Kidney (tissue), 14 donors: ENCODE measurements around the gene LRP1. TPM values are rescaled to one million over a fixed set of nuclear protein-coding genes. Genes with fewer than 3 reads are reported as not detected.

ENCODE experiments used
- DNase-seq, 5 donors: peaks; one replicate each; pipeline ENCODE4 v3.0.0-alpha.2; 2013 to 2020
- FAIRE-seq: peaks from 2 replicates; lab custom pipeline; 2012; peaks lifted over from hg19 to GRCh38; lab: Jason Lieb, UNC
- H3K27ac ChIP-seq, 2 donors: one replicate each; pipeline ENCODE4 v1.7.0; 2013; ENCODE audit warnings: low read depth in 2 of 2, low read length in 2 of 2, inconsistent platforms in 1 of 2
- H3K27me3 ChIP-seq: one replicate; pipeline ENCODE4 v1.7.1; 2013; ENCODE audit warnings: low read length, inconsistent platforms; ENCODE audit not compliant: control insufficient read depth, insufficient read depth
- H3K36me3 ChIP-seq, 3 donors: one replicate each; pipeline versions ENCODE4 v1.7.0 to v1.7.1; 2013; ENCODE audit warnings: low read length in 3 of 3, control low read depth in 1 of 3, inconsistent platforms in 1 of 3; ENCODE audit not compliant: insufficient read depth in 3 of 3, control insufficient read depth in 2 of 3
- H3K4me1 ChIP-seq, 3 donors: one replicate each; pipeline versions ENCODE4 v1.7.0 to v1.7.1; 2013; ENCODE audit warnings: low read length in 3 of 3, inconsistent platforms in 1 of 3, low read depth in 1 of 3; ENCODE audit not compliant: control insufficient read depth in 2 of 3, insufficient read depth in 2 of 3
- H3K4me3 ChIP-seq, 3 donors: one replicate each; pipeline versions ENCODE4 v1.7.0 to v1.8.1; 2013; ENCODE audit warnings: low read length in 3 of 3, control low read depth in 1 of 3, inconsistent platforms in 1 of 3
- H3K9ac ChIP-seq, 3 donors: one replicate each; pipeline versions ENCODE4 v1.7.0 to v1.7.1; 2013; ENCODE audit warnings: low read length in 3 of 3, control low read depth in 1 of 3, inconsistent platforms in 1 of 3
- H3K9me3 ChIP-seq, 3 donors: one replicate each; pipeline versions ENCODE4 v1.7.0 to v1.7.1; 2013; ENCODE audit warnings: low read length in 3 of 3, control low read depth in 1 of 3, inconsistent platforms in 1 of 3; ENCODE audit not compliant: control insufficient read depth in 2 of 3, insufficient read depth in 1 of 3
- CTCF ChIP-seq: IDR thresholded peaks from 3 replicates; pipeline ENCODE4 v1.5.1; 2012; ENCODE audit warnings: mild to moderate bottlenecking, moderate library complexity, borderline replicate concordance; ENCODE audit not compliant: insufficient read depth; ENCODE audit errors: extremely low read depth
- intact Hi-C: fragments of 100-400 bp; cut with DNase I; formaldehyde crosslinking; loops from one replicate; pipeline ENCODE4 v1.11.1; 2022
- polyA plus RNA-seq: library from polyadenylated mRNA; stranded (reverse); fragments of 350-450 nt; fragmentation: Illumina TruSeq; extraction: RNeasy Lipid Tissue Mini Kit (QIAGEN cat#74804); gene quantifications from one replicate; pipeline ENCODE4 v1.2.3, GENCODE V29; 2014; ENCODE audit warnings: low read depth, low replicate concordance; ENCODE audit not compliant: insufficient read depth
- total RNA-seq: library from RNA; stranded (reverse); fragmentation: NEBNext Ultra II Directional; extraction: Animal tissue kit (Norgen Biotek cat#: 25700); gene quantifications from one replicate; pipeline ENCODE4 v1.2.1, GENCODE V29; 2021
- donor health status: control.
- donor health status: control.
- donor health status: control.
- donor health status: control.
- donor health status: control.
- donor health status: DM: yes; HTN: yes; CAD: no.
- donor health status: Normal renal cell carcinoma (clear cell type).

Gene LRP1
- total and polyA plus RNA-seq, 2 donors from 2014 or later = 18.7 to 121 TPM

DNA sequence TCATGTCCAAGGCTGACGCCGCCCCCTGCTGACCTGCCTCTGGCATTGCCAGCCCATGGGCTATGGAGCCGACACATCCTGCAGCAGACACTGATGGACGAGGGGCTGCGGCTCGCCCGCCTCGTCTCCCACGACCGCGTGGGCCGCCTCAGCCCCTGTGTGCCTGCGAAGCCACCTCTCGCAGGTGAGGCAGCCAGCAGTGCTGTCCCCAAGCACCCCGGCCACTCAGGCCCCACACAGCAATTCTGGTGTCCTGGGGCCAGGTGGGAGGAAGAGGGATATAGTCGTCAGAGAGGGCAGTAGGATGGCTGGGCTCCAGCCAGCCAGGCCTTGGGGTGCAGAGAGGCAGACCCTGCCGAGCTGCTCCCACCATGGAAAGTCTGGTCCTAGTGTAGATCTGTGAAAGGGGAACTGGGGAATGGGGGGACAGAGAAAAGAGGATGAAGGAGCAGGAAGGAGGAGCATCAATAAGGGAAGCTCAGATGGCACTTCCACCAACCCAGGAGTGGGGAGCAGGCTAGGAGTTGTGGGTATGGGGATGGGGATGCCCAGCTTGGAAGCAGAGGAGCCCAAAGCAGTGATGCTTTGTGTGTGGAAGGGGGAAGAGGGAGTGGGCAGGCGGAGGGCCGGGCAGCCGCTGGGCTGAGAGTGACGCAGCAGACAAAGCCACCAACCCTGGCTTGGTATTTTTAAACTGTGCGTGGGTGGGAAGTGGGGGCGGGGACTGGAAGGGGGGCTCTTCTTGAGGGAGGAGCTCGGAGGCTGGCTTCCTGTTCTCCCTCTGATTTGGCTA, 34.7 kb upstream of the LRP1 start:
- no peaks in the 10 kb centered on the region for H3K27me3 ChIP-seq
- H3K9me3 ChIP-seq = no peaks in the 10 kb centered on the region
- DNase-seq (peak; percentile 79 to 95 (median 85)), FAIRE-seq (no peak)
- H3K27ac ChIP-seq = peak overlapping the region; percentile 63 to 82
- intact Hi-C loops = no loop called here
- no peak overlapping the region for H3K9ac ChIP-seq
- H3K4me3 ChIP-seq = no peak overlapping the region
- TF ChIP-seq CTCF = peak; percentile 35
- peaks cover 0 to 21% (median 0%) of the 10 kb centered on the region in 3 donors for H3K4me1 ChIP-seq
- H3K36me3 ChIP-seq = peaks cover 5 to 48% (median 14%) of the 10 kb centered on the region in 3 donors

DNA sequence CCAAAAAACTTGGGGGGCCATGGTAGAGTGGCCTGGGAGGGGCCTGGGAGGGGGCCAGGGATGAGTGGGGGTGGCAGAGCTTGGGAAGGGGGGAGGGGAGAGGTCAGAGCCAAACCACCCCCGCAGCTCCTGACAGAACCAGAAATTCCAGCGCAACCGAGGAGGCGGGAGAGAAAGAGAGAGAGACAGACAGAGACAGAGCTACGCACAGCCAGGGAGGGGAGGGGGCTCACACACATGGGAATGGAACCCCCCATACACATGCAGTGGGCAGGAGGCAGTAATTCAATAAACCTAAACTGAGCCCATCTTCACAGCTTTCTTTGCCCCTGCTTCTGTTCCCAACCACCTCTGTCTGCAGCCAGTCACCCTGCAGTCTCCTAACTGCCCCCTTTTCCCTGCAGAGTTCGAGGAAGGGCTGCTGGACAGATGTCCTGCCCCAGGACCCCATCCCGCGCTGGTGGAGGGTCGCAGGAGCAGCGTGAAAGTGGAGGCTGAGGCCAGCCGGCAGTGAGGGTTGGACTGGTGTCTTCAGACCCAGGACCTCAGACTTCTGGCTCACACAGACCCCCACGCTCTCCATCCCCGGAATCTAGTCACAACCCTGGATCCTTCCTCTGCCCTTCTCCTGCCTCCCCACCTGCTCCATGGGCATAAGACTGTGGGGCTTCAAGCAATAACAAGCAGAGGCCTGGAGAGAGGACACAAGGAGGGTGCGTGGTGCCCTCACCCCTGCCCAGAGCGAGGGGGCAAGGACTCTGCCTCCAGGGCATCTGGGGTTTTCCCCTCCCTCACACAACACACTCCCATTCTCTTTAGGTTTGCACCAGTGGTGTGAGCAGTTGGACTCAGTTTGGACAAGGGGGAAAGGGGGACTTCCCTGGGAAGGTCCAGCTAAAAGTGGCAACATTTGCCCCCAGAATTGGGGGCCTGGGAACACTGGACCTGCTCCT, 33.8 kb upstream of the LRP1 start:
- Histone ChIP-seq H3K9me3 (no peaks in the 10 kb centered on the region), H3K9ac (no peak overlapping the region), H3K27ac (peak overlapping the region; percentile 63 to 82), H3K36me3 (peaks cover 5 to 56% (median 16%) of the 10 kb centered on the region in 3 donors), H3K4me1 (peaks cover 0 to 21% (median 0%) of the 10 kb centered on the region in 3 donors), H3K27me3 (no peaks in the 10 kb centered on the region), H3K4me3 (no peak overlapping the region)
- TF ChIP-seq CTCF = no peak
- intact Hi-C loops = no loop called here
- DNase-seq = peak in 2 of 5 donors; percentile 24 to 50
- FAIRE-seq = no peak

DNA sequence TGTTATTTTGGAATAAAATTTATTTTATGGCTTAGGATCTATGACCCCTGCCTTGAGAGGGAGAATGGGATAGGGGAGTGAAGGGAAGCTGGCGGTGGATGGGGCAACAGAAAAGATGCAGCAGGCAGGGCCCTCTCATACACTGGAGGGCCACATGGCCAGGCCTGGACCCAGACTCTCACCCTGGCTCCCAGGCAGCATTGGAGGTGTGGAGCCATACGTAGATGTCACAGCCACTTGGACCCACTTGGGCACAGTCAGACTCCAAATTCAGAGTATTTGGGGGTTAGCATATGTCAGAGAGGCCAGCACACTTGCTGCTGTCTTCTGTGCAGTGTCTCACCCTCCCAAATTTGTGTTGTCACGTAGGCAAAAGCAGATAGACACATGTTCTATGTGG, 32.8 kb upstream of the LRP1 start:
- no peak overlapping the region for H3K4me3 ChIP-seq
- peaks cover 7 to 64% (median 16%) of the 10 kb centered on the region in 3 donors for H3K36me3 ChIP-seq
- no peak for TF ChIP-seq CTCF
- no peak overlapping the region for H3K27ac ChIP-seq
- H3K9ac ChIP-seq = no peak overlapping the region
- no peaks in the 10 kb centered on the region for H3K27me3 ChIP-seq
- intact Hi-C loops = no loop called here
- peaks cover 0 to 21% (median 0%) of the 10 kb centered on the region in 3 donors for H3K4me1 ChIP-seq
- H3K9me3 ChIP-seq = no peaks in the 10 kb centered on the region
- FAIRE-seq = no peak
- peak in 1 of 5 donors; percentile 50 for DNase-seq
